OCI-LY1 (cell line): ENCODE measurements around the gene CPEB2.

Source experiments
- CTCF ChIP-seq: fragments of 200-600 bp; sonication (generic), shearing (Covaris generic); IDR thresholded peaks from 2 replicates; pipeline ENCODE4 v1.5.1; 2017; ENCODE audit warnings: mild to moderate bottlenecking, antibody characterized with exemption, low read length, moderate library complexity, mixed read lengths
- EZH2 ChIP-seq: fragments of 200-600 bp; sonication (generic), shearing (Covaris generic); IDR thresholded peaks from 2 replicates; pipeline ENCODE4 v1.8.0; 2017; ENCODE audit warnings: borderline replicate concordance, mixed run types, mild to moderate bottlenecking, antibody characterized with exemption, low read length, moderate library complexity, mixed read lengths

GRCh38 chr4:15066140-15066539 lies 63.9 kb downstream of the CPEB2 start:
- TF ChIP-seq CTCF (no peak), EZH2 (no peak)
